DMS79 (cell line): ENCODE data around the gene ASPM.
A peak's percentile ranks its signal among the peaks of the same experiment; 100 is the strongest.

Experiments
- DNase-seq: peaks from one replicate; lab custom pipeline; 2025; lab: John Stamatoyannopoulos, UW

The ASPM gene

GRCh38 chr1:197146101-197147095, at the start of gene ASPM:
Gene ASPM, minus strand, starts transcription at chr1:197146669. Its CDS starts 232 bp downstream, at chr1:197146437.
- DNase-seq, result peak; percentile 92

GRCh38 chr1:197195100-197195499, 48.6 kb upstream of the ASPM start:
- no peak for DNase-seq

- no peak for DNase-seq
These were observed 37.7 kb upstream of the ASPM start for GRCh38 chr1:197184190-197184589.

GRCh38 chr1:197183195-197183748, 36.8 kb upstream of the ASPM start:
- no peak for DNase-seq

GRCh38 chr1:197182716-197183115, 36.2 kb upstream of the ASPM start:
- no peak for DNase-seq

- DNase-seq, result no peak
These were observed 35.5 kb upstream of the ASPM start for GRCh38 chr1:197181982-197182381.

- no peak for DNase-seq
These were observed 33.9 kb upstream of the ASPM start for GRCh38 chr1:197180252-197180878.

GRCh38 chr1:197178998-197179397, 32.5 kb upstream of the ASPM start:
- DNase-seq, result no peak

- DNase-seq, result no peak
These were observed 28.3 kb upstream of the ASPM start for GRCh38 chr1:197174818-197175217.

- no peak for DNase-seq
These were observed 27.4 kb upstream of the ASPM start for GRCh38 chr1:197173571-197174507.

GRCh38 chr1:197171531-197171930, 25.1 kb upstream of the ASPM start:
- DNase-seq, result no peak

- DNase-seq, result no peak
These were observed 24.1 kb upstream of the ASPM start for GRCh38 chr1:197170538-197170937.

- no peak for DNase-seq
These were observed 13.0 kb upstream of the ASPM start for GRCh38 chr1:197159461-197159860.

- no peak for DNase-seq
These were observed 10.2 kb upstream of the ASPM start for GRCh38 chr1:197156692-197157091.

- DNase-seq, result no peak
These were observed 6.2 kb upstream of the ASPM start for GRCh38 chr1:197152662-197153061.

GRCh38 chr1:197151185-197151584, 4.7 kb upstream of the ASPM start:
- DNase-seq, result no peak

- no peak for DNase-seq
These were observed 4.0 kb upstream of the ASPM start for GRCh38 chr1:197150336-197151005.

GRCh38 chr1:197149340-197149739, 2.9 kb upstream of the ASPM start:
- no peak for DNase-seq

GRCh38 chr1:197145446-197146024, 934 bp downstream of the ASPM start:
- no peak for DNase-seq

GRCh38 chr1:197144570-197145325, 1.7 kb downstream of the ASPM start:
- DNase-seq, result no peak
